Right lobe of liver (tissue), 6 donors: ENCODE results near the gene GJD3. TPM values are rescaled to one million over a fixed set of nuclear protein-coding genes. Genes with fewer than 3 reads are reported as not detected.
"Not testable (repeated sequence)": the region's sequence is repeated elsewhere in the genome, so short reads cannot be mapped to it uniquely, and the experiment has no call there.

ENCODE experiments used
- ATAC-seq, 4 donors: fragments of 200-7000 bp; cut with Tn5 transposase; one replicate each; pipeline ENCODE4 v1.9.1; 2020; ENCODE audit warnings: mild to moderate bottlenecking in 4 of 4, moderate library complexity in 4 of 4
- DNase-seq, 3 donors: peaks; one replicate each; pipeline ENCODE4 v3.0.0-alpha.2; 2020
- H3K27ac ChIP-seq, 3 donors: fragments of 200-600 bp; one replicate each; pipeline ENCODE4 v1.8.0; 2022
- H3K27me3 ChIP-seq, 2 donors: fragments of 200-600 bp; one replicate each; pipeline ENCODE4 v1.8.0; 2022
- H3K36me3 ChIP-seq, 4 donors: fragments of 200-600 bp; sonication (generic) in 1 of 4; one replicate each; pipeline versions ENCODE4 v1.5.1 to v1.8.0; 2017 to 2022; ENCODE audit warnings: control low read depth in 1 of 4
- H3K4me1 ChIP-seq, 4 donors: fragments of 200-600 bp; sonication (generic) in 1 of 4; one replicate each; pipeline versions ENCODE4 v1.5.1 to v1.8.0; 2017 to 2022; ENCODE audit warnings: control low read depth in 1 of 4
- H3K4me3 ChIP-seq, 3 donors: fragments of 200-600 bp; one replicate each; pipeline ENCODE4 v1.8.0; 2022
- H3K9me3 ChIP-seq, 4 donors: fragments of 200-600 bp; sonication (generic) in 1 of 4; one replicate each; pipeline versions ENCODE4 v1.5.1 to v1.8.0; 2017 to 2022; ENCODE audit warnings: control low read depth in 1 of 4
- CTCF ChIP-seq, 4 donors: fragments of 200-600 bp in 3 of 4; fragments of 450-650 bp in 1 of 4; IDR thresholded peaks; one replicate each; pipeline versions ENCODE4 v1.5.1 to v1.8.0; 2016 to 2022; ENCODE audit warnings: antibody characterized with exemption in 4 of 4, mild to moderate bottlenecking in 2 of 4
- POLR2A ChIP-seq: fragments of 450-650 bp; IDR thresholded peaks from one replicate; pipeline ENCODE4 v1.6.1; 2017; ENCODE audit warnings: antibody characterized with exemption, mild to moderate bottlenecking
- WGBS: methylation state at CpG from one replicate; pipeline ENCODE4 v1.1.6; 2018; ENCODE audit warnings: low coverage, low lambda C conversion rate; ENCODE audit not compliant: insufficient coverage; ENCODE audit errors: missing lambda C conversion rate; 5-methylcytosine and 5-hydroxymethylcytosine counted together
- intact Hi-C, 2 donors: fragments of 100-400 bp; cut with DNase I; formaldehyde crosslinking; loops; one replicate each; pipeline versions ENCODE4 v1.11.2 to v1.14.1; 2022
- long read RNA-seq: library from polyadenylated mRNA; unstranded; transcript quantifications from one replicate; pipeline ENCODE4 v2.0.0, GENCODE V29; 2019
- total RNA-seq, 6 experiments: library from RNA; depleted of rRNA in 2 of 6; stranded (reverse); fragments of >200 nt in 2 of 6; fragmentation: NEBNext Ultra II Directional in 3 of 6; extraction: Animal tissue kit (Norgen Biotek cat#: 25700) in 3 of 6; gene quantifications; one replicate each; pipeline versions ENCODE4 v1.1.0 to v1.2.4, GENCODE V29; 2016 to 2023
- donor health status: DM: no; HTN: yes; CAD: no.
- donor health status: DM: no; HTN: no; CAD: no.
- donor health status: DM: no; HTN: no; CAD: no.
- donor health status: DM: no; HTN: yes; CAD: no.
- donor health status: DM: no; HTN: yes; CAD: no.

Gene GJD3
- under 1 TPM in 5 of 6 experiments, not detected in 1; 0.22 to 0.78 (median 0.37) TPM for total RNA-seq
- long read RNA-seq, result 0 reads

- WGBS, result 53% methylated on average over 16 of the region's 22 CpGs
- H3K9me3 ChIP-seq, result no peaks in the 10 kb centered on the region
- DNase-seq, result no peak
- no peaks in the 10 kb centered on the region for H3K4me1 ChIP-seq
- peak within 1 kb of the TSS; percentile 49 to 64 (median 55) for H3K4me3 ChIP-seq
- peak in 2 of 4 donors; percentile 3 to 6 for ATAC-seq
- no peaks in the 10 kb centered on the region for H3K36me3 ChIP-seq
- intact Hi-C loops, result loop anchor here in 1 of 2 donors (10.0 kb wide), 1 partner anchor 121 kb away; no protein-coding TSS in a partner anchor
- no peak within 1 kb of the TSS for H3K27ac ChIP-seq
- TF ChIP-seq POLR2A (no peak), CTCF (IDR thresholded peaks at IDR 0.05) (no peak)
- no peaks in the 10 kb centered on the region for H3K27me3 ChIP-seq
Measured at GRCh38 chr17:40364121-40364861, at the start of gene GJD3. Gene GJD3 (minus strand): TSS chr17:40364737. CDS start chr17:40363815, 922 bp downstream.

GRCh38 chr17:40414312-40414711, 49.8 kb upstream of the GJD3 start:
- H3K36me3 ChIP-seq, H3K4me3 ChIP-seq, H3K4me1 ChIP-seq, DNase-seq, H3K27me3 ChIP-seq, ATAC-seq, intact Hi-C loops, H3K9me3 ChIP-seq, H3K27ac ChIP-seq: not testable (repeated sequence)
- 89% methylated on average over 4 of the region's 4 CpGs for WGBS

GRCh38 chr17:40412880-40413279, 48.3 kb upstream of the GJD3 start:
- intact Hi-C loops, result no loop called here
- ATAC-seq, result no peak
- Histone ChIP-seq H3K27me3 (no peaks in the 10 kb centered on the region), H3K4me1 (no peaks in the 10 kb centered on the region), H3K27ac (no peak overlapping the region), H3K9me3 (no peaks in the 10 kb centered on the region), H3K36me3 (no peaks in the 10 kb centered on the region), H3K4me3 (no peak overlapping the region)
- TF ChIP-seq CTCF (IDR thresholded peaks at IDR 0.05) (no peak), POLR2A (no peak)
- no peak for DNase-seq

GRCh38 chr17:40411821-40412220, 47.3 kb upstream of the GJD3 start:
- intact Hi-C loops, result no loop called here
- TF ChIP-seq CTCF (IDR thresholded peaks at IDR 0.05), result no peak
- TF ChIP-seq POLR2A, result no peak
- no peaks in the 10 kb centered on the region for H3K27me3 ChIP-seq
- ATAC-seq (no peak), DNase-seq (no peak)
- H3K4me3 ChIP-seq, result no peak overlapping the region
- H3K27ac ChIP-seq, result no peak overlapping the region
- no peaks in the 10 kb centered on the region for H3K4me1 ChIP-seq
- 98% methylated on average over 4 of the region's 4 CpGs for WGBS
- H3K36me3 ChIP-seq, result no peaks in the 10 kb centered on the region
- H3K9me3 ChIP-seq, result no peaks in the 10 kb centered on the region

- 60% methylated on average over 1 of the region's 1 CpG for WGBS
- Histone ChIP-seq H3K27ac (no peak overlapping the region), H3K36me3 (no peaks in the 10 kb centered on the region), H3K9me3 (no peaks in the 10 kb centered on the region), H3K4me1 (no peaks in the 10 kb centered on the region), H3K4me3 (no peak overlapping the region), H3K27me3 (no peaks in the 10 kb centered on the region)
- intact Hi-C loops, result no loop called here
- DNase-seq (no peak), ATAC-seq (no peak)
- TF ChIP-seq POLR2A, result no peak
- no peak for TF ChIP-seq CTCF (IDR thresholded peaks at IDR 0.05)
Measured at GRCh38 chr17:40410082-40410481, 45.5 kb upstream of the GJD3 start.

- H3K9me3 ChIP-seq, H3K27ac ChIP-seq, H3K36me3 ChIP-seq, H3K4me1 ChIP-seq, H3K27me3 ChIP-seq, H3K4me3 ChIP-seq, ATAC-seq, DNase-seq: not testable (repeated sequence)
- intact Hi-C loops, result loop anchor here in 1 of 2 donors (5.0 kb wide), 1 partner anchor 37 kb away; no protein-coding TSS in a partner anchor
- 97% methylated on average over 3 of the region's 4 CpGs for WGBS
Measured at GRCh38 chr17:40409540-40409939, 45.0 kb upstream of the GJD3 start.
